HCT116 (cell line): ENCODE measurements around the gene FMO2. TPM values are rescaled to one million over a fixed set of nuclear protein-coding genes. Genes with fewer than 3 reads are reported as not detected.

ENCODE experiments used
- ATAC-seq: fragments of 200-7000 bp; cut with Tn5 transposase; 2 replicates; pipeline ENCODE4 v1.9.1; 2020; ENCODE audit warnings: mild to moderate bottlenecking, moderate library complexity
- BruUV-seq: library from RNA; stranded (reverse); fragments of 400-500 nt; replicated peaks from 2 replicates; lab custom pipeline; 2021; lab: Mats Ljungman, UMichigan
- CTCF ChIA-PET: fragments of 300-600 bp; sonication (Branson Sonifier 250); formaldehyde crosslinking; loops from one replicate; lab custom pipeline; 2021; ENCODE audit warnings: antibody characterized with exemption; lab: Charles Lee
- POLR2A ChIA-PET: fragments of 300-600, 350-600 bp; sonication (Branson Sonifier 250); formaldehyde crosslinking; loops from one replicate; lab custom pipeline; 2021; ENCODE audit warnings: antibody characterized with exemption; lab: Charles Lee
- RAD21 ChIA-PET, 2 experiments: fragments of 300-600 bp; sonication (Branson Sonifier 250); formaldehyde crosslinking; loops; one replicate each; lab custom pipeline; 2023; ENCODE audit warnings: low total read pairs in 2 of 2; ENCODE audit not compliant: uncharacterized antibody in 2 of 2, unreplicated experiment in 2 of 2, low non-redundant PET in 1 of 2; lab: Charles Lee
- DNase-seq: peaks from one replicate; pipeline ENCODE4 v3.0.0-alpha.2; 2010; ENCODE audit warnings: low read depth, low spot score
- H2AFZ ChIP-seq: fragments of 200-600 bp; shearing (Covaris generic), sonication (generic); 2 replicates; pipeline ENCODE4 v1.6.1; 2017; ENCODE audit warnings: low read depth, mixed run types, mixed read lengths, antibody characterized with exemption, low read length; ENCODE audit not compliant: poor library complexity, severe bottlenecking
- H3K27ac ChIP-seq: 2 replicates; pipeline ENCODE4 v1.5.1; 2012; ENCODE audit warnings: low read depth, low read length
- H3K27me3 ChIP-seq: fragments of 200-600 bp; sonication (generic); 2 replicates; pipeline ENCODE4 v1.6.1; 2016; ENCODE audit warnings: mixed run types, low read length, mixed read lengths; ENCODE audit not compliant: insufficient read depth
- H3K36me3 ChIP-seq, 2 experiments: fragments of 200-500 bp in 1 of 2; fragments of 200-600 bp in 1 of 2; sonication (Bioruptor generic) in 1 of 2; sonication (generic) in 1 of 2; 2 replicates each; pipeline versions ENCODE4 v1.5.1 to v1.6.1; 2014 to 2016; ENCODE audit warnings: low read length in 2 of 2, inconsistent platforms in 1 of 2, mixed read lengths in 1 of 2, mixed run types in 1 of 2; ENCODE audit not compliant: insufficient read depth in 2 of 2, control insufficient read depth in 1 of 2
- H3K4me1 ChIP-seq, 2 experiments: fragments of 200-600 bp in 1 of 2; sonication (generic) in 1 of 2; 2 replicates each; pipeline versions ENCODE4 v1.5.1 to v1.6.1; 2012 to 2017; ENCODE audit warnings: low read length in 2 of 2, inconsistent platforms in 1 of 2, mild to moderate bottlenecking in 1 of 2, mixed read lengths in 1 of 2, mixed run types in 1 of 2, moderate library complexity in 1 of 2; ENCODE audit not compliant: insufficient read depth in 2 of 2, control insufficient read depth in 1 of 2
- H3K4me2 ChIP-seq: fragments of 200-600 bp; sonication (generic); 2 replicates; pipeline ENCODE4 v1.6.1; 2017; ENCODE audit warnings: mixed run types, low read length, mixed read lengths
- H3K4me3 ChIP-seq, 2 experiments: fragments of 200-600 bp in 1 of 2; sonication (generic) in 1 of 2; replicated peaks in 1 of 2; 2 replicates each; pipeline ENCODE4 v1.5.1; 2011 to 2016; ENCODE audit warnings: low read length in 2 of 2, control low read depth in 1 of 2, low read depth in 1 of 2, mild to moderate bottlenecking in 1 of 2, mixed read lengths in 1 of 2, mixed run types in 1 of 2
- H3K79me2 ChIP-seq: fragments of 200-600 bp; sonication (generic); 2 replicates; pipeline ENCODE4 v1.6.1; 2017; ENCODE audit warnings: mild to moderate bottlenecking, mixed run types, low read length, moderate library complexity, mixed read lengths; ENCODE audit not compliant: insufficient read depth
- H3K9ac ChIP-seq: fragments of 200-600 bp; sonication (generic); 2 replicates; pipeline ENCODE4 v1.6.1; 2016; ENCODE audit warnings: low read length, mixed read lengths
- H3K9me2 ChIP-seq: fragments of 200-600 bp; sonication (generic), shearing (Covaris generic); 2 replicates; pipeline ENCODE4 v1.6.1; 2017; ENCODE audit warnings: mixed run types, mild to moderate bottlenecking, moderate library complexity; ENCODE audit not compliant: insufficient read depth
- H3K9me3 ChIP-seq, 2 experiments: fragments of 200-500 bp in 1 of 2; fragments of 200-600 bp in 1 of 2; sonication (Bioruptor generic) in 1 of 2; sonication (generic) in 1 of 2; 2 replicates each; pipeline ENCODE4 v1.6.1; 2014 to 2017; ENCODE audit warnings: low read length in 2 of 2, mixed read lengths in 2 of 2, inconsistent platforms in 1 of 2, low read depth in 1 of 2, mild to moderate bottlenecking in 1 of 2, mixed run types in 1 of 2, moderate library complexity in 1 of 2; ENCODE audit not compliant: control insufficient read depth in 1 of 2, insufficient read depth in 1 of 2
- H4K20me1 ChIP-seq: fragments of 200-600 bp; sonication (generic), shearing (Covaris generic); 2 replicates; pipeline ENCODE4 v1.6.1; 2017; ENCODE audit warnings: mixed run types, mild to moderate bottlenecking, moderate library complexity; ENCODE audit not compliant: insufficient read depth
- CBX3 ChIP-seq: IDR thresholded peaks from 2 replicates; pipeline ENCODE4 v1.6.1; 2012; ENCODE audit warnings: low read depth
- ELF1 ChIP-seq: IDR thresholded peaks from 2 replicates; pipeline ENCODE4 v1.6.1; 2012; ENCODE audit warnings: low read depth, borderline replicate concordance
- EZH2 ChIP-seq: fragments of 200-600 bp; sonication (generic); IDR thresholded peaks from 2 replicates; pipeline ENCODE4 v1.6.1; 2017; ENCODE audit warnings: antibody characterized with exemption, mixed run types
- JUND ChIP-seq: IDR thresholded peaks from 2 replicates; pipeline ENCODE4 v1.6.1; 2012
- POLR2AphosphoS5 ChIP-seq: IDR thresholded peaks from 2 replicates; pipeline ENCODE4 v1.6.1; 2011; ENCODE audit warnings: mild to moderate bottlenecking, low read depth, low read length, moderate library complexity
- RAD21 ChIP-seq: IDR thresholded peaks from 2 replicates; pipeline ENCODE4 v1.6.1; 2012; ENCODE audit warnings: low read depth, mild to moderate bottlenecking
- TCF7L2 ChIP-seq: IDR thresholded peaks from 2 replicates; pipeline ENCODE4 v1.7.0; 2011; ENCODE audit warnings: borderline replicate concordance, inconsistent platforms; ENCODE audit not compliant: insufficient read depth, insufficient read length; ENCODE audit errors: extremely low read depth
- ZFX ChIP-seq: fragments of 450-650 bp; IDR thresholded peaks from 2 replicates; pipeline ENCODE4 v1.6.1; 2017
- intact Hi-C: fragments of 100-400 bp; cut with micrococcal nuclease; formaldehyde crosslinking; loops from 2 replicates; pipeline ENCODE4 v1.10.0; 2022
- total RNA-seq: library from RNA; stranded (reverse); gene quantifications from one replicate; pipeline ENCODE4 v1.2.1, GENCODE V29; 2021; ENCODE audit not compliant: unreplicated experiment
- TF ChIP-seq, protein P1 (sequence below): IDR thresholded peaks from 2 replicates; pipeline ENCODE4 v1.6.1; 2012; ENCODE audit warnings: low read depth
- TF ChIP-seq, protein P2 (sequence below), 3 experiments: fragments of 200-600 bp in 1 of 3; sonication (generic) in 1 of 3; IDR thresholded peaks in 2 of 3; conservative IDR thresholded peaks in 1 of 3; 2 replicates each; pipeline ENCODE4 v1.5.1; 2012 to 2017; ENCODE audit warnings: low read depth in 2 of 3, low read length in 2 of 3, antibody characterized with exemption in 1 of 3, borderline replicate concordance in 1 of 3, control low read depth in 1 of 3, mild to moderate bottlenecking in 1 of 3, mixed read lengths in 1 of 3, mixed run types in 1 of 3, moderate library complexity in 1 of 3; ENCODE audit not compliant: insufficient read depth in 1 of 3
- TF ChIP-seq, protein P3 (sequence below): IDR thresholded peaks from 2 replicates; pipeline ENCODE4 v1.6.1; 2011; ENCODE audit warnings: mild to moderate bottlenecking, low read length, moderate library complexity; ENCODE audit not compliant: insufficient replicate concordance; ENCODE audit errors: extremely low read depth
- TF ChIP-seq, protein P4 (sequence below): IDR thresholded peaks from 2 replicates; pipeline ENCODE4 v1.6.1; 2012

Gene FMO2
- total RNA-seq, 1 experiment from 2014 or later: 0.30 TPM

DNA sequence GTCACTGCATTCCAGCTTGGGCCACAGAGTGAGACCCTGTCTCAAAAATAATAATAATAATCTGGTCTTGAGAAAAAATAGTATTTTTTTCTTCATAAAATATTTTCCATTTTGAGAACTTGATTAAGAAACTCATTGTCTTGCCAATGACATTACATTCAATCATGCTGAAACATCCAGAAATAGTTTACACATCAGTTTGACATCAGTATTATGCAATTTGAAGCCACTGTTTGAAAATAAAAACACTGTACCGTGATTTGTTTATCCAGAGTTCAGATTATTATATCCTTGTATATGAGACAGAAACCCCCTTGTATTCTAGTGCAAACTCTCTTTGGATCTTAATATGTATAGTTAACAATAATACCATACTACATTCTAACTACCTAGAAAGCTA, 6.9 kb downstream of the FMO2 start:
- TF ChIP-seq, protein P1, sequence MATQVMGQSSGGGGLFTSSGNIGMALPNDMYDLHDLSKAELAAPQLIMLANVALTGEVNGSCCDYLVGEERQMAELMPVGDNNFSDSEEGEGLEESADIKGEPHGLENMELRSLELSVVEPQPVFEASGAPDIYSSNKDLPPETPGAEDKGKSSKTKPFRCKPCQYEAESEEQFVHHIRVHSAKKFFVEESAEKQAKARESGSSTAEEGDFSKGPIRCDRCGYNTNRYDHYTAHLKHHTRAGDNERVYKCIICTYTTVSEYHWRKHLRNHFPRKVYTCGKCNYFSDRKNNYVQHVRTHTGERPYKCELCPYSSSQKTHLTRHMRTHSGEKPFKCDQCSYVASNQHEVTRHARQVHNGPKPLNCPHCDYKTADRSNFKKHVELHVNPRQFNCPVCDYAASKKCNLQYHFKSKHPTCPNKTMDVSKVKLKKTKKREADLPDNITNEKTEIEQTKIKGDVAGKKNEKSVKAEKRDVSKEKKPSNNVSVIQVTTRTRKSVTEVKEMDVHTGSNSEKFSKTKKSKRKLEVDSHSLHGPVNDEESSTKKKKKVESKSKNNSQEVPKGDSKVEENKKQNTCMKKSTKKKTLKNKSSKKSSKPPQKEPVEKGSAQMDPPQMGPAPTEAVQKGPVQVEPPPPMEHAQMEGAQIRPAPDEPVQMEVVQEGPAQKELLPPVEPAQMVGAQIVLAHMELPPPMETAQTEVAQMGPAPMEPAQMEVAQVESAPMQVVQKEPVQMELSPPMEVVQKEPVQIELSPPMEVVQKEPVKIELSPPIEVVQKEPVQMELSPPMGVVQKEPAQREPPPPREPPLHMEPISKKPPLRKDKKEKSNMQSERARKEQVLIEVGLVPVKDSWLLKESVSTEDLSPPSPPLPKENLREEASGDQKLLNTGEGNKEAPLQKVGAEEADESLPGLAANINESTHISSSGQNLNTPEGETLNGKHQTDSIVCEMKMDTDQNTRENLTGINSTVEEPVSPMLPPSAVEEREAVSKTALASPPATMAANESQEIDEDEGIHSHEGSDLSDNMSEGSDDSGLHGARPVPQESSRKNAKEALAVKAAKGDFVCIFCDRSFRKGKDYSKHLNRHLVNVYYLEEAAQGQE: no peak
- no peak for TF ChIP-seq JUND
- TF ChIP-seq TCF7L2: no peak
- no peak for TF ChIP-seq ZFX
- no peak for TF ChIP-seq EZH2
- TF ChIP-seq, protein P2, sequence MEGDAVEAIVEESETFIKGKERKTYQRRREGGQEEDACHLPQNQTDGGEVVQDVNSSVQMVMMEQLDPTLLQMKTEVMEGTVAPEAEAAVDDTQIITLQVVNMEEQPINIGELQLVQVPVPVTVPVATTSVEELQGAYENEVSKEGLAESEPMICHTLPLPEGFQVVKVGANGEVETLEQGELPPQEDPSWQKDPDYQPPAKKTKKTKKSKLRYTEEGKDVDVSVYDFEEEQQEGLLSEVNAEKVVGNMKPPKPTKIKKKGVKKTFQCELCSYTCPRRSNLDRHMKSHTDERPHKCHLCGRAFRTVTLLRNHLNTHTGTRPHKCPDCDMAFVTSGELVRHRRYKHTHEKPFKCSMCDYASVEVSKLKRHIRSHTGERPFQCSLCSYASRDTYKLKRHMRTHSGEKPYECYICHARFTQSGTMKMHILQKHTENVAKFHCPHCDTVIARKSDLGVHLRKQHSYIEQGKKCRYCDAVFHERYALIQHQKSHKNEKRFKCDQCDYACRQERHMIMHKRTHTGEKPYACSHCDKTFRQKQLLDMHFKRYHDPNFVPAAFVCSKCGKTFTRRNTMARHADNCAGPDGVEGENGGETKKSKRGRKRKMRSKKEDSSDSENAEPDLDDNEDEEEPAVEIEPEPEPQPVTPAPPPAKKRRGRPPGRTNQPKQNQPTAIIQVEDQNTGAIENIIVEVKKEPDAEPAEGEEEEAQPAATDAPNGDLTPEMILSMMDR (IDR thresholded peaks at IDR 0.05 in 2 of 3, conservative IDR thresholded peaks at IDR 0.05 in 1 of 3; ENCODE audit: borderline replicate concordance in 1 of 3, insufficient read depth in 1 of 3, low read depth in 2 of 3, low read length in 2 of 3): no peak
- no peak for TF ChIP-seq POLR2AphosphoS5
- TF ChIP-seq RAD21: no peak
- no peak for TF ChIP-seq CBX3
- no peak for TF ChIP-seq ELF1
- TF ChIP-seq, protein P3, sequence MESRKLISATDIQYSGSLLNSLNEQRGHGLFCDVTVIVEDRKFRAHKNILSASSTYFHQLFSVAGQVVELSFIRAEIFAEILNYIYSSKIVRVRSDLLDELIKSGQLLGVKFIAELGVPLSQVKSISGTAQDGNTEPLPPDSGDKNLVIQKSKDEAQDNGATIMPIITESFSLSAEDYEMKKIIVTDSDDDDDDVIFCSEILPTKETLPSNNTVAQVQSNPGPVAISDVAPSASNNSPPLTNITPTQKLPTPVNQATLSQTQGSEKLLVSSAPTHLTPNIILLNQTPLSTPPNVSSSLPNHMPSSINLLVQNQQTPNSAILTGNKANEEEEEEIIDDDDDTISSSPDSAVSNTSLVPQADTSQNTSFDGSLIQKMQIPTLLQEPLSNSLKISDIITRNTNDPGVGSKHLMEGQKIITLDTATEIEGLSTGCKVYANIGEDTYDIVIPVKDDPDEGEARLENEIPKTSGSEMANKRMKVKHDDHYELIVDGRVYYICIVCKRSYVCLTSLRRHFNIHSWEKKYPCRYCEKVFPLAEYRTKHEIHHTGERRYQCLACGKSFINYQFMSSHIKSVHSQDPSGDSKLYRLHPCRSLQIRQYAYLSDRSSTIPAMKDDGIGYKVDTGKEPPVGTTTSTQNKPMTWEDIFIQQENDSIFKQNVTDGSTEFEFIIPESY: no peak
- TF ChIP-seq, protein P4, sequence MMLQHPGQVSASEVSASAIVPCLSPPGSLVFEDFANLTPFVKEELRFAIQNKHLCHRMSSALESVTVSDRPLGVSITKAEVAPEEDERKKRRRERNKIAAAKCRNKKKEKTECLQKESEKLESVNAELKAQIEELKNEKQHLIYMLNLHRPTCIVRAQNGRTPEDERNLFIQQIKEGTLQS: no peak
- TF ChIP-seq, all 23 proteins: peak for 0
- ChIA-PET RAD21 (no interaction called here), CTCF (no interaction called here), POLR2A (no interaction called here)
- Histone ChIP-seq H3K9me3 (no peaks in the 10 kb centered on the region), H3K4me1 (no peaks in the 10 kb centered on the region), H3K27me3 (no peaks in the 10 kb centered on the region), H3K4me3 (no peak overlapping the region), H3K9ac (no peak overlapping the region), H3K4me2 (no peak overlapping the region), H3K9me2 (no peaks in the 10 kb centered on the region), H3K36me3 (no peaks in the 10 kb centered on the region), H4K20me1 (no peaks in the 10 kb centered on the region), H2AFZ (no peak overlapping the region), H3K27ac (no peak overlapping the region), H3K79me2 (no peaks in the 10 kb centered on the region)
- intact Hi-C loops: no loop called here
- ATAC-seq (no peak), DNase-seq (no peak)
- BruUV-seq: no TSS peak
